Esophagus squamous epithelium (tissue), 4 donors: ENCODE measurements around the gene PPP2R1A.

ENCODE experiments used
- CTCF ChIP-seq, 6 experiments: fragments of 450-650 bp in 4 of 6; fragments of 200-600 bp in 2 of 6; sonication (generic) in 2 of 6; IDR thresholded peaks; one replicate each; pipeline ENCODE4 v1.5.1; 2016 to 2019; ENCODE audit warnings: antibody characterized with exemption in 6 of 6, mild to moderate bottlenecking in 4 of 6, moderate library complexity in 4 of 6
- POLR2A ChIP-seq, 4 donors: fragments of 450-650 bp; IDR thresholded peaks; one replicate each; pipeline ENCODE4 v1.6.1; 2017; ENCODE audit warnings: antibody characterized with exemption in 4 of 4, mild to moderate bottlenecking in 4 of 4, moderate library complexity in 3 of 4

GRCh38 chr19:52211203-52211602 lies 21.4 kb downstream of the PPP2R1A start:
- TF ChIP-seq CTCF (IDR thresholded peaks at IDR 0.05) (no peak), POLR2A (IDR thresholded peaks at IDR 0.05) (no peak)
